ENCODE results near the gene ECHDC3. TPM values are rescaled to one million over a fixed set of nuclear protein-coding genes. Genes with fewer than 3 reads are reported as not detected.

ECHDC3 gene
- total and polyA plus RNA-seq, 2 of the 4 experiments (the other 2 are of a cell fraction): 4.3 to 5.0 TPM

DNA sequence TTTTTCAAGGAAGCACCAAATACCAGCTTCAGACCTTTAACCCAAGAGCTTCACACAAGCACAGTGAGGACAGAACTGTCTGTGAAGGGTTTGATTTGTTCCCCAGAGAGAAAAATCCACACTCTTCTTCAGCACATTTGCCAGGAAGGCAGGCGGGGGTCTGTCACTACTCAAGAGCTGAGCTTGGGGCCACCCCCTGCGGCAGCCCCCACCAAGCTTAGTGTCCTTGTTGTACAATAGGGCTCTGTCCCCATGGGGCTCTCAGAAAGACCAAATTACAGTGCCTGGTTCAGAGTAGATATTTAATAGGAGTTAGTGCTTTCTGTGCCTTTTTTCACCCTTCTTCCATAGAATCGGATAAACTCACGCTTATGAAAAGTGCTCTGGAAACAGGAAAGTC lies 12.4 kb downstream of the ECHDC3 start:
- TF ChIP-seq MAFK (IDR thresholded peaks at IDR 0.05; ENCODE audit: low read depth, low read length): no peak
- no peak for TF ChIP-seq CHD1 (IDR thresholded peaks at IDR 0.05; ENCODE audit: low read depth, low read length)
- TF ChIP-seq BHLHE40 (IDR thresholded peaks at IDR 0.05; ENCODE audit: low read depth, low read length): no peak
- TF ChIP-seq POLR2A (IDR thresholded peaks at IDR 0.05; ENCODE audit: low read depth, low read length): no peak
- TF ChIP-seq, protein P1, sequence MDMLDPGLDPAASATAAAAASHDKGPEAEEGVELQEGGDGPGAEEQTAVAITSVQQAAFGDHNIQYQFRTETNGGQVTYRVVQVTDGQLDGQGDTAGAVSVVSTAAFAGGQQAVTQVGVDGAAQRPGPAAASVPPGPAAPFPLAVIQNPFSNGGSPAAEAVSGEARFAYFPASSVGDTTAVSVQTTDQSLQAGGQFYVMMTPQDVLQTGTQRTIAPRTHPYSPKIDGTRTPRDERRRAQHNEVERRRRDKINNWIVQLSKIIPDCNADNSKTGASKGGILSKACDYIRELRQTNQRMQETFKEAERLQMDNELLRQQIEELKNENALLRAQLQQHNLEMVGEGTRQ (IDR thresholded peaks at IDR 0.05; ENCODE audit: low read depth, low read length): no peak
- TF ChIP-seq NFE2L2 (IDR thresholded peaks at IDR 0.05; ENCODE audit: low read depth, low read length): no peak
- no peak for TF ChIP-seq SMC3 (IDR thresholded peaks at IDR 0.05; ENCODE audit: low read depth, low read length)
- no peak for TF ChIP-seq MAZ (IDR thresholded peaks at IDR 0.05; ENCODE audit: borderline replicate concordance, low read depth, low read length)
- no peak for TF ChIP-seq RCOR1 (IDR thresholded peaks at IDR 0.05; ENCODE audit: insufficient replicate concordance, low read length)
- TF ChIP-seq, protein P2, sequence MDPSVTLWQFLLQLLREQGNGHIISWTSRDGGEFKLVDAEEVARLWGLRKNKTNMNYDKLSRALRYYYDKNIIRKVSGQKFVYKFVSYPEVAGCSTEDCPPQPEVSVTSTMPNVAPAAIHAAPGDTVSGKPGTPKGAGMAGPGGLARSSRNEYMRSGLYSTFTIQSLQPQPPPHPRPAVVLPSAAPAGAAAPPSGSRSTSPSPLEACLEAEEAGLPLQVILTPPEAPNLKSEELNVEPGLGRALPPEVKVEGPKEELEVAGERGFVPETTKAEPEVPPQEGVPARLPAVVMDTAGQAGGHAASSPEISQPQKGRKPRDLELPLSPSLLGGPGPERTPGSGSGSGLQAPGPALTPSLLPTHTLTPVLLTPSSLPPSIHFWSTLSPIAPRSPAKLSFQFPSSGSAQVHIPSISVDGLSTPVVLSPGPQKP (IDR thresholded peaks at IDR 0.05; ENCODE audit: borderline replicate concordance, low read depth, low read length): no peak
- TF ChIP-seq FOS (IDR thresholded peaks at IDR 0.05; ENCODE audit: low read depth, low read length): no peak
- TF ChIP-seq, protein P3, sequence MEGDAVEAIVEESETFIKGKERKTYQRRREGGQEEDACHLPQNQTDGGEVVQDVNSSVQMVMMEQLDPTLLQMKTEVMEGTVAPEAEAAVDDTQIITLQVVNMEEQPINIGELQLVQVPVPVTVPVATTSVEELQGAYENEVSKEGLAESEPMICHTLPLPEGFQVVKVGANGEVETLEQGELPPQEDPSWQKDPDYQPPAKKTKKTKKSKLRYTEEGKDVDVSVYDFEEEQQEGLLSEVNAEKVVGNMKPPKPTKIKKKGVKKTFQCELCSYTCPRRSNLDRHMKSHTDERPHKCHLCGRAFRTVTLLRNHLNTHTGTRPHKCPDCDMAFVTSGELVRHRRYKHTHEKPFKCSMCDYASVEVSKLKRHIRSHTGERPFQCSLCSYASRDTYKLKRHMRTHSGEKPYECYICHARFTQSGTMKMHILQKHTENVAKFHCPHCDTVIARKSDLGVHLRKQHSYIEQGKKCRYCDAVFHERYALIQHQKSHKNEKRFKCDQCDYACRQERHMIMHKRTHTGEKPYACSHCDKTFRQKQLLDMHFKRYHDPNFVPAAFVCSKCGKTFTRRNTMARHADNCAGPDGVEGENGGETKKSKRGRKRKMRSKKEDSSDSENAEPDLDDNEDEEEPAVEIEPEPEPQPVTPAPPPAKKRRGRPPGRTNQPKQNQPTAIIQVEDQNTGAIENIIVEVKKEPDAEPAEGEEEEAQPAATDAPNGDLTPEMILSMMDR (conservative IDR thresholded peaks at IDR 0.05; ENCODE audit: low read depth, low read length): no peak
- no peak for TF ChIP-seq RAD21 (IDR thresholded peaks at IDR 0.05; ENCODE audit: low read length)
- no peak for TF ChIP-seq MXI1 (IDR thresholded peaks at IDR 0.05; ENCODE audit: borderline replicate concordance, low read depth, low read length)
- no peak for TF ChIP-seq RFX5 (IDR thresholded peaks at IDR 0.05; ENCODE audit: low read depth, low read length)
- no peak for TF ChIP-seq CEBPB (IDR thresholded peaks at IDR 0.05; ENCODE audit: low read depth, low read length)
- no peak overlapping the region for H3K4ac ChIP-seq (ENCODE audit: low read depth, low read length)
- no CpG with 5 or more reads among the region's 4 CpGs for WGBS, 2 experiments (ENCODE audit: extremely low coverage in 2 of 2, insufficient read length in 1 of 2)
- ATAC-seq (ENCODE audit: low read depth) (no peak), DNase-seq (no peak)
- in situ Hi-C loops (cut with MboI; ENCODE audit: low sequenced_read_pairs) (loop anchor here (10.0 kb wide), 1 partner anchor 240 kb away; no protein-coding TSS in a partner anchor), dilution Hi-C loops (cut with HindIII; ENCODE audit: low sequenced_read_pairs, unreplicated experiment) (no loop called here), intact Hi-C loops (cut with micrococcal nuclease) (loop anchor here (5.0 kb wide), 1 partner anchor 332 kb away; no protein-coding TSS in a partner anchor)
- no peak overlapping the region for H3K56ac ChIP-seq (ENCODE audit: extremely low read depth, insufficient read depth, low read length)
- H4K20me1 ChIP-seq (ENCODE audit: insufficient read depth, low read length): peaks cover 3% of the 10 kb centered on the region; the same call in 1 of the 2 replicates
- H4K91ac ChIP-seq (ENCODE audit: insufficient read depth, low read depth, low read length): no peak overlapping the region
- no peak overlapping the region for H3K14ac ChIP-seq (replicated peaks; ENCODE audit: low read depth, low read length)
- H3K79me1 ChIP-seq (ENCODE audit: low read depth in 1 of 2, low read length in 2 of 2): no peaks in the 10 kb centered on the region
- POLR2A ChIA-PET (ENCODE audit: unreplicated experiment): no interaction called here
- no peak overlapping the region for H4K8ac ChIP-seq (ENCODE audit: low read depth in 2 of 2, low read length in 2 of 2)
- H3K23ac ChIP-seq (ENCODE audit: low read depth, low read length): no peak overlapping the region
- H2AK5ac ChIP-seq (ENCODE audit: low read depth, low read length): no peak overlapping the region
- no peak overlapping the region for H3K4me2 ChIP-seq (ENCODE audit: low read depth, low read length)
- H3K4me1 ChIP-seq (ENCODE audit: control insufficient read depth, insufficient read depth, low read length): peaks cover 7% of the 10 kb centered on the region; the same call in 1 of the 2 replicates
- no peak overlapping the region for H3K4me3 ChIP-seq (ENCODE audit: insufficient read depth, low read depth, low read length)
- H4K5ac ChIP-seq (ENCODE audit: low read depth, low read length): no peak overlapping the region
- no peaks in the 10 kb centered on the region for H3K27me3 ChIP-seq (ENCODE audit: control insufficient read depth, insufficient read depth, low read length)
- no peaks in the 10 kb centered on the region for H3K9me1 ChIP-seq (ENCODE audit: insufficient read depth, low read length)
- H3K27ac ChIP-seq (ENCODE audit: insufficient read depth, low read length): no peak overlapping the region
- no peak overlapping the region for H2BK5ac ChIP-seq (ENCODE audit: low read depth, low read length, poor library complexity, severe bottlenecking)
- CTCF ChIA-PET: no interaction called here
- H2AFZ ChIP-seq (replicated peaks; ENCODE audit: low read length, poor library complexity): no peak overlapping the region
- H3K9ac ChIP-seq (ENCODE audit: low read depth, low read length): no peak overlapping the region
- H2AK9ac ChIP-seq (replicated peaks; ENCODE audit: low read depth, low read length, poor library complexity): no peak overlapping the region
- no peak overlapping the region for H2BK20ac ChIP-seq (ENCODE audit: low read depth, low read length)
- H3K36me3 ChIP-seq (ENCODE audit: control insufficient read depth, insufficient read depth, low read length): no peaks in the 10 kb centered on the region
- BruUV-seq (replicated peaks): no TSS peak
- no peak overlapping the region for H3K18ac ChIP-seq (ENCODE audit: low read depth, low read length)
- H2BK120ac ChIP-seq (ENCODE audit: low read depth, low read length): no peak overlapping the region
- no peak overlapping the region for H2BK15ac ChIP-seq (ENCODE audit: low read depth, low read length)
- no peaks in the 10 kb centered on the region for H3K9me3 ChIP-seq (ENCODE audit: control insufficient read depth, insufficient read depth, low read length)

All from IMR-90 (cell line).